Measurements from ENCODE around the gene LIN28A.

- TF ChIP-seq GLIS3 (CRISPR knock-in tag; IDR thresholded peaks at IDR 0.05) (no peak), ISL1 (CRISPR knock-in tag; IDR thresholded peaks at IDR 0.05) (no peak), ARNTL (CRISPR knock-in tag; IDR thresholded peaks at IDR 0.05; ENCODE audit: borderline replicate concordance, low read depth) (no peak)
Observed at GRCh38 chr1:26409191-26409807, 1.3 kb upstream of the LIN28A start.
